Measurements from ENCODE around the gene WSCD1.

DNA sequence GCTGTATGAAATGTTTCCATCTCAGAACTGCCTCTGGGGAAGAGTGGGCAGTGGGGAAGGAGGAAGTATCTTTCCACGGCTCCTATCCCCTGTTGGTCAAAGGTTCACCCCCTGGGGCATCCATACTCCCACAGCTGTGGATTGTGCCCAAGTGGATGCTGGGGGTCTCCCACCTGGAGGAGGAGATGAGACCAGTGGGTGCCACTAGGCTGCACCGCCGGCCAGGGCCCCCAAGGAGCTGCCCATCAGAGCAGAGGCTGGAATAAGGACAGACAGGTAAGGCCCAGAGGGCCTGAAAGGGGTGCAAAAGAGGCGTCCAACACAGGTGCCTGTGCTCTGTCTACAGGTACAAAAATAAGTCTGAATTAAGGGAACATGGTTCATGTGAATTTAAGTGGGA is 87.5 kb downstream of the WSCD1 start:
- TF ChIP-seq CTCF (IDR thresholded peaks at IDR 0.05), result no peak
- no peak for TF ChIP-seq ZFX (IDR thresholded peaks at IDR 0.05; ENCODE audit: borderline replicate concordance)

All from 22Rv1 (cell line).